Adipocyte (in vitro differentiated cells): ENCODE data around the gene LRRTM4.

Experiments used
- DNase-seq: peaks from one replicate; pipeline ENCODE4 v3.0.0-alpha.2; 2015; ENCODE audit warnings: low read depth
- H3K27me3 ChIP-seq: replicated peaks from 2 replicates; pipeline ENCODE4 v1.7.0; 2013; ENCODE audit warnings: mild to moderate bottlenecking, low read length, moderate library complexity; ENCODE audit not compliant: control insufficient read depth, insufficient read depth
- H3K36me3 ChIP-seq: 2 replicates; pipeline ENCODE4 v1.7.0; 2013; ENCODE audit warnings: low read length, mild to moderate bottlenecking, moderate library complexity; ENCODE audit not compliant: control insufficient read depth, insufficient read depth, severe bottlenecking
- H3K4me1 ChIP-seq: 2 replicates; pipeline ENCODE4 v1.7.0; 2013; ENCODE audit warnings: mild to moderate bottlenecking, low read length, moderate library complexity; ENCODE audit not compliant: control insufficient read depth, insufficient read depth
- H3K4me3 ChIP-seq: 2 replicates; pipeline ENCODE4 v1.7.0; 2013; ENCODE audit warnings: mild to moderate bottlenecking, low read length, moderate library complexity
- H3K9ac ChIP-seq: 2 replicates; pipeline ENCODE4 v1.7.0; 2013; ENCODE audit warnings: mild to moderate bottlenecking, low read length, moderate library complexity
- H3K9me3 ChIP-seq: 2 replicates; pipeline ENCODE4 v1.7.0; 2013; ENCODE audit warnings: mild to moderate bottlenecking, low read length, moderate library complexity; ENCODE audit not compliant: control insufficient read depth

Gene LRRTM4

GRCh38 chr2:77519164-77519887 lies 2.9 kb downstream of the LRRTM4 start:
- no peak for DNase-seq
- H3K9ac ChIP-seq = no peak overlapping the region
- H3K36me3 ChIP-seq = no peaks in the 10 kb centered on the region
- H3K4me3 ChIP-seq = no peak overlapping the region
- H3K9me3 ChIP-seq = no peaks in the 10 kb centered on the region
- H3K27me3 ChIP-seq = no peaks in the 10 kb centered on the region
- no peaks in the 10 kb centered on the region for H3K4me1 ChIP-seq

- Histone ChIP-seq H3K36me3 (no peaks in the 10 kb centered on the region), H3K27me3 (no peaks in the 10 kb centered on the region), H3K4me3 (no peak overlapping the region), H3K9ac (no peak overlapping the region), H3K9me3 (no peaks in the 10 kb centered on the region), H3K4me1 (no peaks in the 10 kb centered on the region)
- no peak for DNase-seq
Measured at GRCh38 chr2:77518311-77518710, 3.9 kb downstream of the LRRTM4 start.

DNA sequence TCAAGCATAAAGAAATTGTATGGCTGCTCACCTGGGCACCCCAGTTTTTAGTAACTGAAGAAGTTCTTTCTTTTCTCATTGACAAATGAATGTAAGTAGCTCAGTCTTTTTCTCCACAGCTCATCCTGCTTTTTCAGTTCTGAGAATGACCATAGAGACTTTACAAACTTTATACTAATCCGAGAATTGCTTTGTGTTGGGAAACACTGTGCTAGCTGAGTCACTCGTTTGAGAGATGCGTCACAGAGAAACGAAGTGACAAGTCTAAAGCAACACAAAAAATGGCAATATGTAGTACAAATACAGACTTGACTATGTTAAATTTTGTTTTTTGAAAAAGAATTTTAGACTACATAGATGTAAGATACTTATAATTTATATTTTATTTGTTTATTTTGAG lies 9.0 kb downstream of the LRRTM4 start:
- no peak for DNase-seq
- Histone ChIP-seq H3K4me1 (no peaks in the 10 kb centered on the region), H3K9ac (no peak overlapping the region), H3K27me3 (no peaks in the 10 kb centered on the region), H3K9me3 (no peaks in the 10 kb centered on the region), H3K36me3 (no peaks in the 10 kb centered on the region), H3K4me3 (no peak overlapping the region)

DNA sequence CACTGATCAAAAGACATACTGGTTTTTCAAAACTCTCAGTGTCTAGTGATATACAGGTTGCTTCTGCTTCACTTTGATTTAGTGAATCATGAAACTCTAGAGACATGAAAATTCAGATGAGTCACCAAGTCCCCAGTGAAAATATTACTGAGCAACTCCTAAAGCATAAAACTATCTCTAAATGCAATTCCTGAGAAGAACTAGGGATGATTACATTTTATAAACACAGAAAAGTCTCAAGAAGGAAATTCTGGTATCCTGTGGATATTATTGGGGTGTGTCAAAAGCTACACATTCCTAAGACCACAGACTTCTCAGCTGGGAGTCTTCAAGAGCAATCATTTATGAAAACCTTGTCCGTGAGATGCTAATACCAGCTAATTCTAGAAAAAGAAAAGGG lies 9.7 kb downstream of the LRRTM4 start:
- Histone ChIP-seq H3K4me3 (no peak overlapping the region), H3K36me3 (no peaks in the 10 kb centered on the region), H3K4me1 (no peaks in the 10 kb centered on the region), H3K9me3 (no peaks in the 10 kb centered on the region), H3K27me3 (no peaks in the 10 kb centered on the region), H3K9ac (no peak overlapping the region)
- DNase-seq = no peak

DNA sequence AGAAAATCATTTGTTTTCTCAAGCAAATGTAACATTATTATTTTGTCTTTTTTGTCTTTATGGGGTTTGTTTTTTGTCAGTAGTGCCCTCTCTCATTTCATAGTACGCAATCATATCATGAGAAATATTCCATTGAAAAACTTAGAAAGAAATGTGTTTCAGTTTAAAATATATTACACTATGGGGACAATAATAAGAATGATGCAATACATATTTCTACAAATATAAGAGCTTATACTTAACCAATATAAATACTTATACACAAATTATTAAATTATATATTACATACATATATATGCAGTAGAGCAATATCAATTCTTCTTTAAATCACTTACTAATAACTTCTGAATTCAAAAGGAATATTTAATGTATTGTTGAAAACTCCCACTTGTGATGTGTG lies 13.7 kb downstream of the LRRTM4 start:
- no peak overlapping the region for H3K9ac ChIP-seq
- DNase-seq = no peak

GRCh38 chr2:77507657-77508056 lies 14.5 kb downstream of the LRRTM4 start:
- Histone ChIP-seq H3K27me3 (no peaks in the 10 kb centered on the region), H3K4me3 (no peak overlapping the region), H3K36me3 (no peaks in the 10 kb centered on the region), H3K9me3 (no peaks in the 10 kb centered on the region), H3K4me1 (no peaks in the 10 kb centered on the region), H3K9ac (no peak overlapping the region)
- no peak for DNase-seq

More for the DNA sequence above, 13.7 kb downstream of the LRRTM4 start:
- Histone ChIP-seq H3K27me3 (no peaks in the 10 kb centered on the region), H3K4me1 (no peaks in the 10 kb centered on the region), H3K4me3 (no peak overlapping the region), H3K36me3 (no peaks in the 10 kb centered on the region), H3K9me3 (no peaks in the 10 kb centered on the region)

GRCh38 chr2:77488141-77488540 lies 34.0 kb downstream of the LRRTM4 start:
- DNase-seq = no peak
- Histone ChIP-seq H3K9ac (no peak overlapping the region), H3K4me1 (no peaks in the 10 kb centered on the region), H3K36me3 (no peaks in the 10 kb centered on the region), H3K27me3 (no peaks in the 10 kb centered on the region), H3K9me3 (no peaks in the 10 kb centered on the region), H3K4me3 (no peak overlapping the region)

GRCh38 chr2:77487074-77487803 lies 34.9 kb downstream of the LRRTM4 start:
- H3K4me1 ChIP-seq = no peaks in the 10 kb centered on the region
- no peak overlapping the region for H3K4me3 ChIP-seq
- no peaks in the 10 kb centered on the region for H3K27me3 ChIP-seq
- DNase-seq = no peak
- no peak overlapping the region for H3K9ac ChIP-seq
- H3K36me3 ChIP-seq = no peaks in the 10 kb centered on the region
- H3K9me3 ChIP-seq = no peaks in the 10 kb centered on the region

DNA sequence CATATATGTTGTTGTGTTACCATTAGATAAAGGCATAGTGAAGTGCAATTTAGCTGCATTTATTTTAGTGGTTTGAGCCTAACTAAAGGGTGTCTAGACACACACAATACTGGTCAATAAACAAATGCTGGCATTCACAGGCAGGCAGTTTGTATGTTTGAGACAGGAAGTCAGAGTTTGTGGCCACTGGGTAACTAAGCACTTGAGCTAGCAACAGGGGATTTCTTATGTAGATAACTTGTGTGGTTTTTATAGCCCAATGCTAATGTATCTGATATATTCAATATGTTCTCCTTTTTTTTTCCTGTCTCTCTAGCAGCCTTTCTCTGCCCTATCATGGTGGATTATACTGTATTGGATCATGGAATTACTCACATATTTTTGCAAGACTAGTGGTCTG lies 38.1 kb downstream of the LRRTM4 start:
- no peak for DNase-seq
- Histone ChIP-seq H3K27me3 (no peaks in the 10 kb centered on the region), H3K4me3 (no peak overlapping the region), H3K4me1 (no peaks in the 10 kb centered on the region), H3K36me3 (no peaks in the 10 kb centered on the region), H3K9me3 (no peaks in the 10 kb centered on the region), H3K9ac (no peak overlapping the region)

DNA sequence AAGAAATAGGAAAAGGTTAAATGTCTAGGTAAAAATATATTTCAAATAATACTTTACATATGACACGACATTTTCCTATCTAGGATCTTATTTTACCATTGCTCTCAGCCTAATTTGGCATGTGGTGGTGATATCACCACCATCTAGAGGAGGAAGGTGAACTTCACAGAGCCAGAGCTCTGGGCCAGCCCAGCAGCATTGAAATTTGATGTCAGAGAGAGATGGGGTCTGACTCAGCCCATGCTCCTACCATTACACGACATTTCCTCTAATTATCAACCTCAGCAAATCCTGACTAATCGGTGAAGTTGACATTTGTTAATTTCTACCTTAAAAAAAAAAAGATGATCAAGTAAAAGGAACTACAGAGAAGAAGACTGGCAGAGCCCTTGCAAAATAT lies 42.3 kb downstream of the LRRTM4 start:
- no peaks in the 10 kb centered on the region for H3K4me1 ChIP-seq
- H3K9ac ChIP-seq = no peak overlapping the region
- H3K27me3 ChIP-seq = no peaks in the 10 kb centered on the region
- DNase-seq = no peak
- no peaks in the 10 kb centered on the region for H3K9me3 ChIP-seq
- no peaks in the 10 kb centered on the region for H3K36me3 ChIP-seq
- H3K4me3 ChIP-seq = no peak overlapping the region

DNA sequence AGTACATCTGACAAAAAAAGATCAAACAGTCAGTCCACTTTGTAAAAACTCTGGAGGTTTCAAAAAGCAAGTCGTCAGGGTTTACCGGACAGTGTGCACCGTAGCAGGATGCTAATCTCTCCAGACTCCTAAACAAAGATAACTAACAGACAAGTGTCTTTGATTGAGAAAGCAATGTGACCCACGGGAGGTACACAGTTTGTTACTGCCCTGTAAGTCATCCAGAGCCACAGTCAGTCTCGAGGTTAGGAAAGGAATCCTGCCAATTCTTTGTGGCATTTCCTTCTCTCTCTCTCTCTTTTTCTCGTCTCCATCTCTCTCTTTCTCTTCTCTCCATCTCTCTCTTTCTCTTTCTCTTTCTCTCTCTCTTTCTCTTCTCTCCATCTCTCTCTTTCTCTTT lies 42.8 kb downstream of the LRRTM4 start:
- no peaks in the 10 kb centered on the region for H3K4me1 ChIP-seq
- H3K9me3 ChIP-seq = no peaks in the 10 kb centered on the region
- no peaks in the 10 kb centered on the region for H3K27me3 ChIP-seq
- H3K4me3 ChIP-seq = no peak overlapping the region
- H3K36me3 ChIP-seq = no peaks in the 10 kb centered on the region
- no peak overlapping the region for H3K9ac ChIP-seq
- DNase-seq = no peak
